Measurements from ENCODE around the gene PRKAG2. TPM values are rescaled to one million over a fixed set of nuclear protein-coding genes. Genes with fewer than 3 reads are reported as not detected.
A peak's percentile ranks its signal among the peaks of the same experiment; 100 is the strongest.

The PRKAG2 gene
- total RNA-seq, 1 donor from 2014 or later = 13.5 TPM

- H3K27ac Mint-ChIP-seq (ENCODE audit: unreplicated experiment) = no peak overlapping the region
Measured at GRCh38 chr7:151590071-151590849, 286.7 kb downstream of the PRKAG2 start.

GRCh38 chr7:151588982-151589381 lies 287.9 kb downstream of the PRKAG2 start:
- Mint-ChIP-seq H3K27ac (ENCODE audit: unreplicated experiment) (no peak overlapping the region), H3K27me3 (ENCODE audit: unreplicated experiment) (no peaks in the 10 kb centered on the region), H3K4me1 (ENCODE audit: unreplicated experiment) (peaks cover 13% of the 10 kb centered on the region), H3K4me3 (ENCODE audit: unreplicated experiment) (no peak overlapping the region), H3K9me3 (ENCODE audit: unreplicated experiment) (no peaks in the 10 kb centered on the region), H3K36me3 (ENCODE audit: unreplicated experiment) (peaks cover 14% of the 10 kb centered on the region)
- peak; percentile 73 for DNase-seq (ENCODE audit: extremely low spot score, unreplicated experiment)
- TF ChIP-seq, protein P1, sequence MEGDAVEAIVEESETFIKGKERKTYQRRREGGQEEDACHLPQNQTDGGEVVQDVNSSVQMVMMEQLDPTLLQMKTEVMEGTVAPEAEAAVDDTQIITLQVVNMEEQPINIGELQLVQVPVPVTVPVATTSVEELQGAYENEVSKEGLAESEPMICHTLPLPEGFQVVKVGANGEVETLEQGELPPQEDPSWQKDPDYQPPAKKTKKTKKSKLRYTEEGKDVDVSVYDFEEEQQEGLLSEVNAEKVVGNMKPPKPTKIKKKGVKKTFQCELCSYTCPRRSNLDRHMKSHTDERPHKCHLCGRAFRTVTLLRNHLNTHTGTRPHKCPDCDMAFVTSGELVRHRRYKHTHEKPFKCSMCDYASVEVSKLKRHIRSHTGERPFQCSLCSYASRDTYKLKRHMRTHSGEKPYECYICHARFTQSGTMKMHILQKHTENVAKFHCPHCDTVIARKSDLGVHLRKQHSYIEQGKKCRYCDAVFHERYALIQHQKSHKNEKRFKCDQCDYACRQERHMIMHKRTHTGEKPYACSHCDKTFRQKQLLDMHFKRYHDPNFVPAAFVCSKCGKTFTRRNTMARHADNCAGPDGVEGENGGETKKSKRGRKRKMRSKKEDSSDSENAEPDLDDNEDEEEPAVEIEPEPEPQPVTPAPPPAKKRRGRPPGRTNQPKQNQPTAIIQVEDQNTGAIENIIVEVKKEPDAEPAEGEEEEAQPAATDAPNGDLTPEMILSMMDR (IDR thresholded peaks at IDR 0.05) = no peak

More at GRCh38 chr7:151590071-151590849, 286.7 kb downstream of the PRKAG2 start:
- no peaks in the 10 kb centered on the region for H3K9me3 Mint-ChIP-seq (ENCODE audit: unreplicated experiment)
- no peak overlapping the region for H3K4me3 Mint-ChIP-seq (ENCODE audit: unreplicated experiment)
- TF ChIP-seq, protein P1 (IDR thresholded peaks at IDR 0.05) = no peak
- H3K4me1 Mint-ChIP-seq (ENCODE audit: unreplicated experiment) = peaks cover 13% of the 10 kb centered on the region
- peak; percentile 71 for DNase-seq (ENCODE audit: extremely low spot score, unreplicated experiment)
- peaks cover 11% of the 10 kb centered on the region for H3K36me3 Mint-ChIP-seq (ENCODE audit: unreplicated experiment)
- H3K27me3 Mint-ChIP-seq (ENCODE audit: unreplicated experiment) = no peaks in the 10 kb centered on the region

GRCh38 chr7:151586531-151587260 lies 290.2 kb downstream of the PRKAG2 start:
- H3K4me3 Mint-ChIP-seq (ENCODE audit: unreplicated experiment) = no peak overlapping the region
- no peaks in the 10 kb centered on the region for H3K27me3 Mint-ChIP-seq (ENCODE audit: unreplicated experiment)
- no peak overlapping the region for H3K27ac Mint-ChIP-seq (ENCODE audit: unreplicated experiment)
- no peak for DNase-seq (ENCODE audit: extremely low spot score, unreplicated experiment)
- TF ChIP-seq, protein P1 (IDR thresholded peaks at IDR 0.05) = no peak
- no peaks in the 10 kb centered on the region for H3K4me1 Mint-ChIP-seq (ENCODE audit: unreplicated experiment)
- H3K36me3 Mint-ChIP-seq (ENCODE audit: unreplicated experiment) = peaks cover 14% of the 10 kb centered on the region
- H3K9me3 Mint-ChIP-seq (ENCODE audit: unreplicated experiment) = no peaks in the 10 kb centered on the region

- no peaks in the 10 kb centered on the region for H3K27me3 Mint-ChIP-seq (ENCODE audit: unreplicated experiment)
- peaks cover 14% of the 10 kb centered on the region for H3K36me3 Mint-ChIP-seq (ENCODE audit: unreplicated experiment)
- H3K9me3 Mint-ChIP-seq (ENCODE audit: unreplicated experiment) = no peaks in the 10 kb centered on the region
- no peak for DNase-seq (ENCODE audit: extremely low spot score, unreplicated experiment)
- no peaks in the 10 kb centered on the region for H3K4me1 Mint-ChIP-seq (ENCODE audit: unreplicated experiment)
- TF ChIP-seq, protein P1 (IDR thresholded peaks at IDR 0.05) = no peak
- no peak overlapping the region for H3K27ac Mint-ChIP-seq (ENCODE audit: unreplicated experiment)
- no peak overlapping the region for H3K4me3 Mint-ChIP-seq (ENCODE audit: unreplicated experiment)
Measured at GRCh38 chr7:151585744-151586393, 291.0 kb downstream of the PRKAG2 start.

DNA sequence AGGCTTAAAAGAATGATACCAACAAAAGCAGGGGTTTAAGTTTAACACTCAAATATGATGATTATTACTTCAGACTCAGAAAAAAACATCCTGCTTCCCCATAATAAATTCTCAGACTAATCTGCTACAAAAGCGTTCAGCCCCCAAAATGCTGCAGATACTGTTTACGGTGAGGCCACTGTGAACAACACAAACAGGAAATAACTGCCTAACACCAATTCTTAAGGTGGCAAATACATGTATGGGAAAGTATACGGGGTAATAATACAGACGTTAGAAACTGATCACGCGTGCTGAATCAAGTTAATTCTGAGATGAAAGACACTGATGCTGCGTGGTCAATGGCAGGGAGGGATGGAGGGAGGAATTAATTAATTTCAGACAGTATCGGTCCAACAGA lies 295.2 kb downstream of the PRKAG2 start:
- H3K4me1 Mint-ChIP-seq (ENCODE audit: unreplicated experiment) = peaks cover 1% of the 10 kb centered on the region
- H3K27ac Mint-ChIP-seq (ENCODE audit: unreplicated experiment) = no peak overlapping the region
- peaks cover 20% of the 10 kb centered on the region for H3K36me3 Mint-ChIP-seq (ENCODE audit: unreplicated experiment)
- peaks cover 11% of the 10 kb centered on the region for H3K9me3 Mint-ChIP-seq (ENCODE audit: unreplicated experiment)
- no peaks in the 10 kb centered on the region for H3K27me3 Mint-ChIP-seq (ENCODE audit: unreplicated experiment)
- H3K4me3 Mint-ChIP-seq (ENCODE audit: unreplicated experiment) = no peak overlapping the region
- TF ChIP-seq, protein P1 (IDR thresholded peaks at IDR 0.05) = no peak
- DNase-seq (ENCODE audit: extremely low spot score, unreplicated experiment) = no peak
